H1 (cell line): ENCODE measurements around the gene TLCD2. TPM values are rescaled to one million over a fixed set of nuclear protein-coding genes. Genes with fewer than 3 reads are reported as not detected.

Experiments
- microRNA counts: library from miRNA; unstranded; fragments of <30 nt; microRNA quantifications from one replicate; lab custom pipeline; 2015
- polyA plus RNA-seq, 7 experiments: library from polyadenylated mRNA; depleted of rRNA in 3 of 7; stranded (reverse) in 5 of 7; unstranded in 2 of 7; fragments of >200 nt in 5 of 7; fragments of 200-250 nt in 2 of 7; gene quantifications; 1 replicate in 5 of 7; 2 replicates in 1 of 7; 4 replicates in 1 of 7; pipeline versions ENCODE4 v1.2.1 to v1.2.3, GENCODE V29; 2011 to 2013; ENCODE audit warnings: missing spikeins in 2 of 7, mixed read lengths in 2 of 7
- total RNA-seq: library from RNA; stranded (reverse); fragmentation: NEBNext Ultra II Directional; extraction: Animal tissue kit (Norgen Biotek cat#: 25700); gene quantifications from 2 replicates; pipeline ENCODE4 v1.2.1, GENCODE V29; 2021

The TLCD2 gene
- total and polyA plus RNA-seq, 2 of the 8 experiments (the other 6 are each of a cell fraction or from before 2014, with no cell fraction given) = 0.47 to 1.4 TPM

MicroRNAs within 50 kb of the gene (microRNA counts, 767-probe panel; counts per million panel counts)
- 879 counts per million, percentile 95 among the panel's probes with 10 or more counts for microRNA hsa-miR-22-3p (lab: Ali Mortazavi, UCI)

Other genes with a start within 250 kb of the TLCD2 start
- gene MYO1C, start 217.7 kb downstream of the TLCD2 start, total RNA-seq = 78.6 and 80.2 TPM in 2 replicates
- gene MYO1C, start 217.7 kb downstream of the TLCD2 start, polyA plus RNA-seq (2011; rRNA removed) = 40.1 and 52.4 TPM in 2 replicates
- gene INPP5K, start 193.8 kb downstream of the TLCD2 start, total RNA-seq = 20.4 and 21.0 TPM in 2 replicates
- gene INPP5K, start 193.8 kb downstream of the TLCD2 start, polyA plus RNA-seq (2011; rRNA removed) = 24.1 and 24.7 TPM in 2 replicates
- 63.5 and 66.5 TPM in 2 replicates for gene PITPNA, start 147.6 kb downstream of the TLCD2 start, total RNA-seq
- 34.5 and 35.8 TPM in 2 replicates for gene PITPNA, start 147.6 kb downstream of the TLCD2 start, polyA plus RNA-seq (2011; rRNA removed)
- gene SLC43A2, start 81.5 kb downstream of the TLCD2 start, total RNA-seq = 6.6 and 7.8 TPM in 2 replicates
- 10.5 and 12.6 TPM in 2 replicates for gene SLC43A2, start 81.5 kb downstream of the TLCD2 start, polyA plus RNA-seq (2011; rRNA removed)
- 1.6 TPM in 2 replicates for gene SCARF1, start 64.6 kb downstream of the TLCD2 start, total RNA-seq
- gene SCARF1, start 64.6 kb downstream of the TLCD2 start, polyA plus RNA-seq (2011; rRNA removed) = 1.1 and 1.5 TPM in 2 replicates
- 6.0 and 7.2 TPM in 2 replicates for gene RILP, start 60.5 kb downstream of the TLCD2 start, total RNA-seq
- 6.8 and 10.3 TPM in 2 replicates for gene RILP, start 60.5 kb downstream of the TLCD2 start, polyA plus RNA-seq (2011; rRNA removed)
- 328 and 329 TPM in 2 replicates for gene PRPF8, start 25.5 kb downstream of the TLCD2 start, total RNA-seq
- gene PRPF8, start 25.5 kb downstream of the TLCD2 start, polyA plus RNA-seq (2011; rRNA removed) = 271 and 337 TPM in 2 replicates
- gene WDR81, start 14.3 kb upstream of the TLCD2 start, total RNA-seq = 12.3 and 13.1 TPM in 2 replicates
- 9.1 and 12.9 TPM in 2 replicates for gene WDR81, start 14.3 kb upstream of the TLCD2 start, polyA plus RNA-seq (2011; rRNA removed)
- 1.6 and 1.8 TPM in 2 replicates for gene SERPINF2, start 32.5 kb upstream of the TLCD2 start, total RNA-seq
- 3.2 and 5.5 TPM in 2 replicates for gene SERPINF2, start 32.5 kb upstream of the TLCD2 start, polyA plus RNA-seq (2011; rRNA removed)
- gene SERPINF1, start 51.7 kb upstream of the TLCD2 start, total RNA-seq = 41.5 and 42.3 TPM in 2 replicates
- gene SERPINF1, start 51.7 kb upstream of the TLCD2 start, polyA plus RNA-seq (2011; rRNA removed) = 136 and 161 TPM in 2 replicates
- 22.0 and 23.4 TPM in 2 replicates for gene SMYD4, start 119.5 kb upstream of the TLCD2 start, total RNA-seq
- gene SMYD4, start 119.5 kb upstream of the TLCD2 start, polyA plus RNA-seq (2011; rRNA removed) = 10.5 and 11.3 TPM in 2 replicates
- 181 and 194 TPM in 2 replicates for gene RPA1, start 119.6 kb upstream of the TLCD2 start, total RNA-seq
- 56.0 and 79.1 TPM in 2 replicates for gene RPA1, start 119.6 kb upstream of the TLCD2 start, polyA plus RNA-seq (2011; rRNA removed)